Measurements from ENCODE around the gene PCDHA8. TPM values are rescaled to one million over a fixed set of nuclear protein-coding genes. Genes with fewer than 3 reads are reported as not detected.

PCDHA8 gene
- polyA plus RNA-seq, 1 experiment: 0.01 TPM

Other genes with a start within 250 kb of the PCDHA8 start
- gene CD14, start 208.0 kb upstream of the PCDHA8 start, polyA plus RNA-seq (2011; rRNA removed): 0.29 and 0.71 TPM in 2 replicates
- 5.0 and 5.7 TPM in 2 replicates for gene TMCO6, start 201.7 kb upstream of the PCDHA8 start, polyA plus RNA-seq (2011; rRNA removed)
- 64.0 and 85.6 TPM in 2 replicates for gene NDUFA2, start 193.6 kb upstream of the PCDHA8 start, polyA plus RNA-seq (2011; rRNA removed)
- gene IK, start 193.4 kb upstream of the PCDHA8 start, polyA plus RNA-seq (2011; rRNA removed): 118 and 136 TPM in 2 replicates
- gene WDR55, start 176.3 kb upstream of the PCDHA8 start, polyA plus RNA-seq (2011; rRNA removed): 13.6 and 14.3 TPM in 2 replicates
- 0.14 and 0.31 TPM in 2 replicates for gene DND1, start 167.6 kb upstream of the PCDHA8 start, polyA plus RNA-seq (2011; rRNA removed)
- gene HARS1, start 149.8 kb upstream of the PCDHA8 start, polyA plus RNA-seq (2011; rRNA removed): 93.6 and 98.8 TPM in 2 replicates
- gene HARS2, start 149.7 kb upstream of the PCDHA8 start, polyA plus RNA-seq (2011; rRNA removed): 39.9 and 48.6 TPM in 2 replicates
- 66.6 and 82.8 TPM in 2 replicates for gene ZMAT2, start 140.7 kb upstream of the PCDHA8 start, polyA plus RNA-seq (2011; rRNA removed)
- gene PCDHA1, start 55.0 kb upstream of the PCDHA8 start, polyA plus RNA-seq (2011; rRNA removed): 0.06 and 0.09 TPM in 2 replicates
- gene PCDHA2, start 46.3 kb upstream of the PCDHA8 start, polyA plus RNA-seq (2011; rRNA removed): 0.05 and 0.07 TPM in 2 replicates
- gene PCDHA3, start 40.1 kb upstream of the PCDHA8 start, polyA plus RNA-seq (2011; rRNA removed): 0.20 and 0.27 TPM in 2 replicates
- gene PCDHA4, start 34.1 kb upstream of the PCDHA8 start, polyA plus RNA-seq (2011; rRNA removed): not detected in 2 replicates
- gene PCDHA5, start 19.6 kb upstream of the PCDHA8 start, polyA plus RNA-seq (2011; rRNA removed): 0.02 TPM in 1 of 2 replicates, not detected in the other
- 0.02 and 0.09 TPM in 2 replicates for gene PCDHA6, start 13.2 kb upstream of the PCDHA8 start, polyA plus RNA-seq (2011; rRNA removed)
- gene PCDHA7, start 6.9 kb upstream of the PCDHA8 start, polyA plus RNA-seq (2011; rRNA removed): 0.09 and 0.14 TPM in 2 replicates
- 0.02 TPM in 1 of 2 replicates, not detected in the other for gene PCDHA9, start 7.2 kb downstream of the PCDHA8 start, polyA plus RNA-seq (2011; rRNA removed)
- 0.01 and 0.02 TPM in 2 replicates for gene PCDHA10, start 14.7 kb downstream of the PCDHA8 start, polyA plus RNA-seq (2011; rRNA removed)
- not detected in 2 replicates for gene PCDHA11, start 27.8 kb downstream of the PCDHA8 start, polyA plus RNA-seq (2011; rRNA removed)
- not detected in 2 replicates for gene PCDHA12, start 34.1 kb downstream of the PCDHA8 start, polyA plus RNA-seq (2011; rRNA removed)
- gene PCDHA13, start 40.9 kb downstream of the PCDHA8 start, polyA plus RNA-seq (2011; rRNA removed): not detected in 2 replicates
- gene PCDHAC1, start 85.1 kb downstream of the PCDHA8 start, polyA plus RNA-seq (2011; rRNA removed): 0.02 and 0.04 TPM in 2 replicates
- not detected in 2 replicates for gene PCDHAC2, start 125.3 kb downstream of the PCDHA8 start, polyA plus RNA-seq (2011; rRNA removed)
- not detected in 2 replicates for gene PCDHB1, start 210.2 kb downstream of the PCDHA8 start, polyA plus RNA-seq (2011; rRNA removed)

All from AG04450 (cell line).